Small intestine (tissue), 4 donors: ENCODE results near the gene OR8G5. TPM values are rescaled to one million over a fixed set of nuclear protein-coding genes. Genes with fewer than 3 reads are reported as not detected.

Experiments used
- polyA plus RNA-seq, 4 donors: library from polyadenylated mRNA; stranded (reverse) in 3 of 4; unstranded in 1 of 4; fragments of 200-250 nt in 3 of 4; fragments of 120-200 nt in 1 of 4; gene quantifications; one replicate each; pipeline versions ENCODE4 v1.2.1 to v1.2.3, GENCODE V29; 2013
- donor health status: healthy with polysubstance abuse.
- donor health status: Bipolar disorder and iron deficiency.
- donor health status: healthy.

The OR8G5 gene
- polyA plus RNA-seq, 4 donors: not detected

Other genes with a start within 250 kb of the OR8G5 start
- not detected for gene OR10G4, start 243.4 kb upstream of the OR8G5 start, polyA plus RNA-seq
- not detected for gene OR10G9, start 233.4 kb upstream of the OR8G5 start, polyA plus RNA-seq
- not detected for gene OR10G8, start 229.6 kb upstream of the OR8G5 start, polyA plus RNA-seq
- not detected for gene OR10G7, start 215.1 kb upstream of the OR8G5 start, polyA plus RNA-seq
- 10 to 100 TPM; 21.9 to 38.2 (median 28.7) TPM for gene VWA5A, start 140.9 kb upstream of the OR8G5 start, polyA plus RNA-seq
- gene OR10D3, start 73.0 kb upstream of the OR8G5 start, polyA plus RNA-seq: not detected
- not detected for gene OR8G1, start 15.3 kb upstream of the OR8G5 start, polyA plus RNA-seq
- gene OR8D1, start 57.6 kb downstream of the OR8G5 start, polyA plus RNA-seq: not detected
- gene OR8D2, start 63.8 kb downstream of the OR8G5 start, polyA plus RNA-seq: not detected
- gene OR8B2, start 128.1 kb downstream of the OR8G5 start, polyA plus RNA-seq: not detected
- gene OR8B3, start 142.6 kb downstream of the OR8G5 start, polyA plus RNA-seq: not detected
- not detected for gene OR8B4, start 168.5 kb downstream of the OR8G5 start, polyA plus RNA-seq
- not detected for gene OR8B8, start 189.3 kb downstream of the OR8G5 start, polyA plus RNA-seq